ENCODE results near the gene CST9L. TPM values are rescaled to one million over a fixed set of nuclear protein-coding genes. Genes with fewer than 3 reads are reported as not detected.

The CST9L gene
- total RNA-seq, 1 experiment from 2014 or later = not detected

- CTCF ChIA-PET = interaction anchor here (0.9 to 2.2 kb wide), 2 partner anchors 166 to 186 kb away, joined by 3 to 12 read pairs; partner anchors contain the start of gene NAPB
- Histone ChIP-seq H3K9ac (ENCODE audit: low read length) (no peak overlapping the region), H3K36me3 (ENCODE audit: control insufficient read depth in 1 of 2, insufficient read depth in 2 of 2, low read length in 2 of 2) (no peaks in the 10 kb centered on the region), H2AFZ (ENCODE audit: low read depth, low read length, poor library complexity, severe bottlenecking) (no peak overlapping the region), H4K20me1 (ENCODE audit: insufficient read depth) (no peaks in the 10 kb centered on the region), H3K9me2 (ENCODE audit: insufficient read depth) (no peaks in the 10 kb centered on the region), H3K4me2 (ENCODE audit: low read length) (no peak overlapping the region), H3K9me3 (ENCODE audit: control insufficient read depth in 1 of 2, insufficient read depth in 1 of 2, low read depth in 1 of 2, low read length in 2 of 2) (no peaks in the 10 kb centered on the region), H3K27ac (ENCODE audit: low read depth, low read length) (no peak overlapping the region), H3K79me2 (ENCODE audit: insufficient read depth, low read length) (no peaks in the 10 kb centered on the region), H3K4me1 (ENCODE audit: control insufficient read depth in 1 of 2, insufficient read depth in 2 of 2, low read length in 2 of 2) (no peaks in the 10 kb centered on the region), H3K4me3 (replicated peaks in 1 of 2; ENCODE audit: low read depth in 1 of 2, low read length in 2 of 2) (no peak overlapping the region), H3K27me3 (ENCODE audit: insufficient read depth, low read length) (peaks cover 3% of the 10 kb centered on the region; the same call in 1 of the 2 replicates)
- DNase-seq (ENCODE audit: low read depth, low spot score) (no peak), ATAC-seq (no peak)
- BruUV-seq (replicated peaks) = no TSS peak
- POLR2A ChIA-PET = no interaction called here
- no peak for TF ChIP-seq CBX3 (IDR thresholded peaks at IDR 0.05; ENCODE audit: low read depth)
- TF ChIP-seq SP1 (IDR thresholded peaks at IDR 0.05; ENCODE audit: low read depth) = no peak
- no peak for TF ChIP-seq MAX (IDR thresholded peaks at IDR 0.05)
- TF ChIP-seq SIN3A (IDR thresholded peaks at IDR 0.05; ENCODE audit: low read depth) = no peak
- TF ChIP-seq JUND (IDR thresholded peaks at IDR 0.05) = no peak
- no peak for TF ChIP-seq YY1 (IDR thresholded peaks at IDR 0.05; ENCODE audit: extremely low read depth, insufficient replicate concordance, low read depth, low read length)
- no peak for TF ChIP-seq ZNF274 (IDR thresholded peaks at IDR 0.05; ENCODE audit: low read depth, low read length)
- no peak for TF ChIP-seq TCF7L2 (IDR thresholded peaks at IDR 0.05; ENCODE audit: borderline replicate concordance, extremely low read depth, insufficient read depth, insufficient read length)
- no peak for TF ChIP-seq POLR2A (IDR thresholded peaks at IDR 0.05; ENCODE audit: borderline replicate concordance, extremely low read depth, insufficient read depth, insufficient read length)
- no peak for TF ChIP-seq CEBPB (IDR thresholded peaks at IDR 0.05; ENCODE audit: low read depth)
- no peak for TF ChIP-seq SRF (IDR thresholded peaks at IDR 0.05; ENCODE audit: low read depth)
- no peak for TF ChIP-seq EGR1 (IDR thresholded peaks at IDR 0.05; ENCODE audit: low read depth)
- no peak for TF ChIP-seq EZH2 (IDR thresholded peaks at IDR 0.05)
- no peak for TF ChIP-seq ATF3 (IDR thresholded peaks at IDR 0.05)
- no peak for TF ChIP-seq REST (IDR thresholded peaks at IDR 0.05; ENCODE audit: low read depth)
- TF ChIP-seq ZFX (IDR thresholded peaks at IDR 0.05) = no peak
- no peak for TF ChIP-seq CTCF (IDR thresholded peaks at IDR 0.05 in 2 of 3, conservative IDR thresholded peaks at IDR 0.05 in 1 of 3; ENCODE audit: borderline replicate concordance in 1 of 3, insufficient read depth in 1 of 3, low read depth in 2 of 3, low read length in 2 of 3)
- no peak for TF ChIP-seq POLR2AphosphoS5 (IDR thresholded peaks at IDR 0.05; ENCODE audit: low read depth, low read length)
- TF ChIP-seq RAD21 (IDR thresholded peaks at IDR 0.05; ENCODE audit: low read depth) = no peak
- no peak for TF ChIP-seq ZBTB33 (IDR thresholded peaks at IDR 0.05; ENCODE audit: extremely low read depth, insufficient replicate concordance, low read length)
- intact Hi-C loops (cut with micrococcal nuclease) = loop anchor here (2.0 to 5.0 kb wide), 3 partner anchors 60 to 257 kb away; partner anchors contain the start of gene NXT1
- RAD21 ChIA-PET (ENCODE audit: low non-redundant PET in 1 of 2, low total read pairs in 2 of 2, uncharacterized antibody in 2 of 2, unreplicated experiment in 2 of 2) = no interaction called here
These were observed 39.4 kb upstream of the CST9L start for GRCh38 chr20:23607497-23608245.
